ENCODE data around the gene FERMT1. TPM values are rescaled to one million over a fixed set of nuclear protein-coding genes. Genes with fewer than 3 reads are reported as not detected.

Gene FERMT1
- total and polyA plus RNA-seq, 4 donors: 5.2 to 6.8 (median 5.5) TPM

- peaks cover 9% of the 10 kb centered on the region for H3K36me3 ChIP-seq (ENCODE audit: control insufficient read depth, insufficient read depth, low read length)
- no peak for DNase-seq (ENCODE audit: low read depth in 4 of 6, low spot score in 6 of 6)
- H3K9me3 ChIP-seq (ENCODE audit: control insufficient read depth, insufficient read depth, low read length): no peaks in the 10 kb centered on the region
- no peak overlapping the region for H3K27ac ChIP-seq (ENCODE audit: low read depth, low read length)
- H3K4me3 ChIP-seq (ENCODE audit: low read depth, low read length): no peak overlapping the region
- H3K27me3 ChIP-seq (ENCODE audit: control insufficient read depth, insufficient read depth, low read length): peaks cover 20% of the 10 kb centered on the region
- no CpG with 5 or more reads among the region's 3 CpGs for WGBS (ENCODE audit: insufficient coverage)
- H3K4me1 ChIP-seq (ENCODE audit: control insufficient read depth, insufficient read depth, low read length): peaks cover 10% of the 10 kb centered on the region
Measured at GRCh38 chr20:6048391-6048790, 74.4 kb downstream of the FERMT1 start.

DNA sequence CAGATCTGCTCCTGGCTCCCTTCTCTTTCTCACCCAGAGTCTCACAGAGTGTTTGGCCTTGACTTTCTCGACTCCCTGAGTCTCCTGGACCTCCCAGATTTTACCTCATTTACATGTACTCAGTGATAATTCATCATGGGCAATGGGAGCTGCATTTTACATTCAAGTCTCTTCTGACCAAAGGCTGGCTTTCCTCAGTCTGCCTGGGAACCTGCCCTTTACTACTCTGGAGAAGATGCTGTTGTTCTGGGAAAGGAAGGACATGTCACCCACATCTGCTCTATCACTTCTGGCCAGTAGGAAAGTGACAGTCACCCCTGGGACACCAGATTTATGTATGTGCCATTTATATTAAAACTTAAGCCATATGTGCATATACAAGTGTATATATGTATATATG, 76.4 kb downstream of the FERMT1 start:
- H3K36me3 ChIP-seq (ENCODE audit: control insufficient read depth, insufficient read depth, low read length): peaks cover 23% of the 10 kb centered on the region
- H3K4me1 ChIP-seq (ENCODE audit: control insufficient read depth, insufficient read depth, low read length): no peaks in the 10 kb centered on the region
- H3K4me3 ChIP-seq (ENCODE audit: low read depth, low read length): no peak overlapping the region
- DNase-seq (ENCODE audit: low read depth in 4 of 6, low spot score in 6 of 6): no peak
- peaks cover 11% of the 10 kb centered on the region for H3K27me3 ChIP-seq (ENCODE audit: control insufficient read depth, insufficient read depth, low read length)
- no peaks in the 10 kb centered on the region for H3K9me3 ChIP-seq (ENCODE audit: control insufficient read depth, insufficient read depth, low read length)
- no peak overlapping the region for H3K27ac ChIP-seq (ENCODE audit: low read depth, low read length)
- no CpG with 5 or more reads among the region's 1 CpG for WGBS (ENCODE audit: insufficient coverage)

DNA sequence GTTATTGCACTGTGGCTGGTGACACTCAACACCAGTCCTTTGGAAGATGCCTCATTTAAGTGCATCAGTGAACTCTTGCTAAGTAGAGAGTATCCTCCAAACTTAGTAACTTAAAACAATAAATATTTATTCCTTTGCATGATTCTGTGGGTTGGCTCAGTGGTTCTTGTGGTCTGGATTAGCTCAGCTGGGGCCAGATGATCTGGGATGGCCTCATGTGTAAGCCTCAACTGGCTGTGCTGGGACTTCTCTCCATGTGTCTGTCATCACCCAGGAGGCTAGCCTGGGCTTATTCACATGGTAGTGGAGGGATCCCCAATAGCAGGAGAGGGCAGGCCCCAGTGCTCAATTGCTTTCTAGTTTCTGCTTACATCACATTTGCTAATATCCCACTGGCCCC, 77.3 kb downstream of the FERMT1 start:
- no peak for DNase-seq (ENCODE audit: low read depth in 4 of 6, low spot score in 6 of 6)
- Histone ChIP-seq H3K27ac (ENCODE audit: low read depth, low read length) (no peak overlapping the region), H3K9me3 (ENCODE audit: control insufficient read depth, insufficient read depth, low read length) (no peaks in the 10 kb centered on the region), H3K4me3 (ENCODE audit: low read depth, low read length) (no peak overlapping the region), H3K4me1 (ENCODE audit: control insufficient read depth, insufficient read depth, low read length) (no peaks in the 10 kb centered on the region), H3K27me3 (ENCODE audit: control insufficient read depth, insufficient read depth, low read length) (peaks cover 4% of the 10 kb centered on the region), H3K36me3 (ENCODE audit: control insufficient read depth, insufficient read depth, low read length) (peaks cover 31% of the 10 kb centered on the region)

DNA sequence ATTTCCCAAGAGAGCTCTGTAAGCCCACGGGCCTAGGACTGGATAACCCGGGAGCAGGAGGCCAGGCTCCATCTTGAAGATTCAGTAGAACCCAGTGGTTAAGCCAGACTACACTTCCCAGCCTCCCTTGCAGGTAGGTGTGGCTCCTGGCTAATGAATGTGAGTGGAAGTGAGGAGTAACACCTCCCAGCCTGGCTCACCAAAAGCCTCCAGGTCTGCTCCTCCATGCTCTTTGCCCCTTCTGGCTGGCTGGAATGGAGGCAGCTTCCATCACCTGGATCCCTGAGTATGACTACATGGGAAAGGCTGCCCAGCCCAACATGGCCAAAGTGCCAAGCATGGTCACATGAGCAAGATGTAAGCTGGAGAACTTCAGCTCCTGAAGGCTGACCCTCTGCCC, 78.7 kb downstream of the FERMT1 start:
- Histone ChIP-seq H3K4me1 (ENCODE audit: control insufficient read depth, insufficient read depth, low read length) (no peaks in the 10 kb centered on the region), H3K27me3 (ENCODE audit: control insufficient read depth, insufficient read depth, low read length) (no peaks in the 10 kb centered on the region), H3K4me3 (ENCODE audit: low read depth, low read length) (no peak overlapping the region), H3K9me3 (ENCODE audit: control insufficient read depth, insufficient read depth, low read length) (no peaks in the 10 kb centered on the region), H3K27ac (ENCODE audit: low read depth, low read length) (no peak overlapping the region), H3K36me3 (ENCODE audit: control insufficient read depth, insufficient read depth, low read length) (peaks cover 31% of the 10 kb centered on the region)
- DNase-seq (ENCODE audit: low read depth in 4 of 6, low spot score in 6 of 6): no peak
- no CpG with 5 or more reads among the region's 2 CpGs for WGBS (ENCODE audit: insufficient coverage)

DNA sequence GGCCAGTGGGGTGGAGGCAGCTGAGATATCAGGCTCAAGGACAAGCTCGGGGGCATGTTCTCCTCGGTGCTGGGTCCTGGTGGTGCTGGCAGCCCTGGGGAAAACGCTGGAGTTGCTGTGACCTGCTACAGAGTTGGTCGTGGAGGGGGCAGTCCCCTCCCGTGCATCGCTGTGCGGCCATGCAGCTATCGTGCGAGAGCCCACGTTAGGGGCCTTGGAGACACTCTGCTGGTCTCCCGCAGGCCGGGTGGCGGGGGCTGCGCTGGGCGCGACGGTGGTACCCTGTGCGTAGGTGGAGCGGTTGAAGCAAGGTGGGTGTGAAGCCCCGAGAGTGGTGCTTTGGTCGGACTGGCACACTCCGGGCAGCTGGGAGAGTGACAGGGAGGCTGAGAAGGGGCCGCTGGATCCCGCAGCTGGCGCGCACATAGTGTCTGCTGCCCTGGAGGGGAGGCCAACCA, 81.0 kb downstream of the FERMT1 start:
- no peak for DNase-seq (ENCODE audit: low read depth in 4 of 6, low spot score in 6 of 6)
- H3K27ac ChIP-seq (ENCODE audit: low read depth, low read length): no peak overlapping the region
- H3K27me3 ChIP-seq (ENCODE audit: control insufficient read depth, insufficient read depth, low read length): no peaks in the 10 kb centered on the region
- H3K4me1 ChIP-seq (ENCODE audit: control insufficient read depth, insufficient read depth, low read length): peaks cover 3% of the 10 kb centered on the region
- H3K9me3 ChIP-seq (ENCODE audit: control insufficient read depth, insufficient read depth, low read length): no peaks in the 10 kb centered on the region
- no peak overlapping the region for H3K4me3 ChIP-seq (ENCODE audit: low read depth, low read length)
- H3K36me3 ChIP-seq (ENCODE audit: control insufficient read depth, insufficient read depth, low read length): peaks cover 31% of the 10 kb centered on the region
- 87% methylated on average over 26 of the region's 26 CpGs for WGBS (ENCODE audit: insufficient coverage)

GRCh38 chr20:6040958-6041807, 81.6 kb downstream of the FERMT1 start:
- H3K27me3 ChIP-seq (ENCODE audit: control insufficient read depth, insufficient read depth, low read length): no peaks in the 10 kb centered on the region
- no peaks in the 10 kb centered on the region for H3K9me3 ChIP-seq (ENCODE audit: control insufficient read depth, insufficient read depth, low read length)
- H3K4me1 ChIP-seq (ENCODE audit: control insufficient read depth, insufficient read depth, low read length): peaks cover 3% of the 10 kb centered on the region
- 62% methylated on average over 64 of the region's 67 CpGs for WGBS (ENCODE audit: insufficient coverage)
- peaks cover 32% of the 10 kb centered on the region for H3K36me3 ChIP-seq (ENCODE audit: control insufficient read depth, insufficient read depth, low read length)
- no peak overlapping the region for H3K4me3 ChIP-seq (ENCODE audit: low read depth, low read length)
- DNase-seq (ENCODE audit: low read depth in 4 of 6, low spot score in 6 of 6): no peak
- H3K27ac ChIP-seq (ENCODE audit: low read depth, low read length): no peak overlapping the region

GRCh38 chr20:6040540-6040939, 82.3 kb downstream of the FERMT1 start:
- DNase-seq (ENCODE audit: low read depth in 4 of 6, low spot score in 6 of 6): no peak
- Histone ChIP-seq H3K36me3 (ENCODE audit: control insufficient read depth, insufficient read depth, low read length) (peaks cover 36% of the 10 kb centered on the region), H3K27me3 (ENCODE audit: control insufficient read depth, insufficient read depth, low read length) (no peaks in the 10 kb centered on the region), H3K4me3 (ENCODE audit: low read depth, low read length) (no peak overlapping the region), H3K4me1 (ENCODE audit: control insufficient read depth, insufficient read depth, low read length) (peaks cover 3% of the 10 kb centered on the region), H3K9me3 (ENCODE audit: control insufficient read depth, insufficient read depth, low read length) (no peaks in the 10 kb centered on the region), H3K27ac (ENCODE audit: low read depth, low read length) (no peak overlapping the region)
- WGBS (ENCODE audit: insufficient coverage): 90% methylated on average over 5 of the region's 8 CpGs

DNA sequence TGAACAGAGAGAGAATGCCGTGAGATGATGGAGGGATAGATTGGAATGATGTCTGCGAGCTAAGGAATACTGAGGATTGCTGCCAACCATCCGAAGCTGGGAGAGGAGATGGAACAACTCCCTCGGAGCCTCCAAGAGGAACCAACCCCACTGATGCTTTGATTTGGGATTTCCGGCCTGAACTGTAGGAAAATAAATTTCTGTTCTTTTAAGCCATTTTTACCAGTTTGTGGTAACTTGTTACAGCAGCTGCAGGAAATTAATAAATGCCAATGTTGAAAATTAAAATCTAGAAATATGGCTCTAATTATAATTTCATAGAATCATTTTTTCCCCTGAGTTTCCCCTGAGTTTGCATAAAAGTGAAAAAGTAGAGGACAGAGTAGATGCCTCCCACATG, 83.1 kb downstream of the FERMT1 start:
- WGBS (ENCODE audit: insufficient coverage): 76% methylated on average over 2 of the region's 5 CpGs
- peaks cover 37% of the 10 kb centered on the region for H3K36me3 ChIP-seq (ENCODE audit: control insufficient read depth, insufficient read depth, low read length)

GRCh38 chr20:6038256-6038655, 84.6 kb downstream of the FERMT1 start:
- Histone ChIP-seq H3K27ac (ENCODE audit: low read depth, low read length) (no peak overlapping the region), H3K4me1 (ENCODE audit: control insufficient read depth, insufficient read depth, low read length) (peaks cover 3% of the 10 kb centered on the region), H3K27me3 (ENCODE audit: control insufficient read depth, insufficient read depth, low read length) (no peaks in the 10 kb centered on the region), H3K9me3 (ENCODE audit: control insufficient read depth, insufficient read depth, low read length) (no peaks in the 10 kb centered on the region), H3K36me3 (ENCODE audit: control insufficient read depth, insufficient read depth, low read length) (peaks cover 35% of the 10 kb centered on the region), H3K4me3 (ENCODE audit: low read depth, low read length) (no peak overlapping the region)
- DNase-seq (ENCODE audit: low read depth in 4 of 6, low spot score in 6 of 6): peak in 1 of 6 donors; percentile 63
- 23% methylated on average over 3 of the region's 3 CpGs for WGBS (ENCODE audit: insufficient coverage)

More for the DNA sequence above, 83.1 kb downstream of the FERMT1 start:
- Histone ChIP-seq H3K27me3 (ENCODE audit: control insufficient read depth, insufficient read depth, low read length) (no peaks in the 10 kb centered on the region), H3K4me3 (ENCODE audit: low read depth, low read length) (no peak overlapping the region), H3K4me1 (ENCODE audit: control insufficient read depth, insufficient read depth, low read length) (peaks cover 3% of the 10 kb centered on the region), H3K9me3 (ENCODE audit: control insufficient read depth, insufficient read depth, low read length) (no peaks in the 10 kb centered on the region), H3K27ac (ENCODE audit: low read depth, low read length) (no peak overlapping the region)
- peak in 1 of 6 donors; percentile 24 for DNase-seq (ENCODE audit: low read depth in 4 of 6, low spot score in 6 of 6)

DNA sequence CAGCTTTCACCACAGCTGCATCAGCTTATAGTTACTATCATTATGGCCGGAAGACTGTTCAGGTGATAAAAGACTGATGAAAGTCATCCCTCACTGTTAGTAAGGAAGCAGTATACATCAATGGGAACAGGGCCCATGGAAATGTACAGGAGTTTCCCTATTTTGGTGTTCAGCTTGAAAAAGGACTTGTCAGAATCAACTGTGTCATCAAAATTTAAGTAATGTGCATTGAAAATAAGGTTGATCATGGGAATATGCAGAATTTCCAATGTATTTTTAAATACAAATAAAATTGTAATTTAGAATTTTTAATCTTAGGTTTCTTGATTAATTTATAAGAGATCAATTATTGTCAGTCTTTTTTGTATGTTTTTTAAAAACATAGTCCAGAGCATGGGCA, 85.7 kb downstream of the FERMT1 start:
- no peaks in the 10 kb centered on the region for H3K9me3 ChIP-seq (ENCODE audit: control insufficient read depth, insufficient read depth, low read length)
- DNase-seq (ENCODE audit: low read depth in 4 of 6, low spot score in 6 of 6): no peak
- peaks cover 3% of the 10 kb centered on the region for H3K4me1 ChIP-seq (ENCODE audit: control insufficient read depth, insufficient read depth, low read length)
- H3K4me3 ChIP-seq (ENCODE audit: low read depth, low read length): no peak overlapping the region
- WGBS (ENCODE audit: insufficient coverage): no CpG with 5 or more reads among the region's 1 CpG
- H3K27me3 ChIP-seq (ENCODE audit: control insufficient read depth, insufficient read depth, low read length): no peaks in the 10 kb centered on the region
- no peak overlapping the region for H3K27ac ChIP-seq (ENCODE audit: low read depth, low read length)
- peaks cover 31% of the 10 kb centered on the region for H3K36me3 ChIP-seq (ENCODE audit: control insufficient read depth, insufficient read depth, low read length)
